Measurements from ENCODE around the gene NCAPH2.

Gene NCAPH2

DNA sequence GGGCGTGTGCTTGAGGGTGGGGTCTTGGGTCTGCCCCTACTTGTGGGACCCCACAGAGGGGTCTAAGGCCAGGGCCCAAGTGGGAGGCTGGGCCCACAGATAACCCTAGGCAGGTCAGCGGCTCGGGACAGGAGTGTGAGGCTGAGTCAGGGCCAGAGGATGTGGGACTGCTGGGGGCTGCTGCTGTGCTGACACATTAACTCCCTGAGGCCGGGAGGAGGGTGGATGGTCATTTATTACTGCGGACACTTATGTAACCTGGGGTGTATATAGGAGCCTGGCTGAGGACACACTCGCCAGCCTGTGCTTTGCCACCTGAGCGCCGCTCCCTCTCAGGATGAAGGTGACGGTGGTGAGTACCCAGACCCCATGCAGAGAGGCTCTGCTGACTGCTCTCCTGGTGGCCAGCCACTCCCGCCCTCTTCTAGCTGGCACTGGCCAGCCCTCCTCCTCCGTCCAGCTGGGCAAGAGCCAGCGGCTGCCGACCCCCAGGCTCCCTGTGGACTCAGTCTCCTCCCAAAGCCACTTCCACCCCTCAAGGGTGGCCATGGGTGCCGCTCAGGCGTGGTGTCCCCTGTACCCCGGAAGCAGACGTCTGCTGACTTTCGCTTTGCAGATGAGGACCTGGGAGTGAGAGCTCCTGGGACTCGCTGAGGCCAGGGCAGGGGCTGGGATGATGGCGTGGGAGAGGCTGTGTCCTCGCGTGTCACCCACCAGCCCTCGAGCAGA, 21.3 kb upstream of the NCAPH2 start, which contains the start of gene MIOX:
TSS of gene MIOX (plus strand) at position 299 of the 729 bp plus-strand sequence. CDS start at position 338, 39 bp downstream.
- no peak within 1 kb of the TSS for H3K27ac ChIP-seq (ENCODE audit: low read length)
- H2AFZ ChIP-seq (ENCODE audit: low read depth, low read length), result peak within 1 kb of the TSS; percentile 83
- no peaks in the 10 kb centered on the region for H3K27me3 ChIP-seq (ENCODE audit: low read depth, low read length)
- no peak for TF ChIP-seq EZH2phosphoT487 (IDR thresholded peaks at IDR 0.05; ENCODE audit: low read depth)
- TF ChIP-seq, protein P1, sequence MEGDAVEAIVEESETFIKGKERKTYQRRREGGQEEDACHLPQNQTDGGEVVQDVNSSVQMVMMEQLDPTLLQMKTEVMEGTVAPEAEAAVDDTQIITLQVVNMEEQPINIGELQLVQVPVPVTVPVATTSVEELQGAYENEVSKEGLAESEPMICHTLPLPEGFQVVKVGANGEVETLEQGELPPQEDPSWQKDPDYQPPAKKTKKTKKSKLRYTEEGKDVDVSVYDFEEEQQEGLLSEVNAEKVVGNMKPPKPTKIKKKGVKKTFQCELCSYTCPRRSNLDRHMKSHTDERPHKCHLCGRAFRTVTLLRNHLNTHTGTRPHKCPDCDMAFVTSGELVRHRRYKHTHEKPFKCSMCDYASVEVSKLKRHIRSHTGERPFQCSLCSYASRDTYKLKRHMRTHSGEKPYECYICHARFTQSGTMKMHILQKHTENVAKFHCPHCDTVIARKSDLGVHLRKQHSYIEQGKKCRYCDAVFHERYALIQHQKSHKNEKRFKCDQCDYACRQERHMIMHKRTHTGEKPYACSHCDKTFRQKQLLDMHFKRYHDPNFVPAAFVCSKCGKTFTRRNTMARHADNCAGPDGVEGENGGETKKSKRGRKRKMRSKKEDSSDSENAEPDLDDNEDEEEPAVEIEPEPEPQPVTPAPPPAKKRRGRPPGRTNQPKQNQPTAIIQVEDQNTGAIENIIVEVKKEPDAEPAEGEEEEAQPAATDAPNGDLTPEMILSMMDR (IDR thresholded peaks at IDR 0.05; ENCODE audit: low read depth, low read length), result no peak
- H3K4me3 ChIP-seq (ENCODE audit: low read length), result peak within 1 kb of the TSS; percentile 36; the same call in 1 of the 2 replicates
- peak within 1 kb of the TSS; percentile 17; the same call in 1 of the 2 replicates for H3K9ac ChIP-seq (ENCODE audit: low read length)
- peak within 1 kb of the TSS; percentile 48 for H3K4me2 ChIP-seq (ENCODE audit: low read length)
- H3K4me1 ChIP-seq (ENCODE audit: low read length), result peaks cover 6% of the 10 kb centered on the region; the same call in 1 of the 2 replicates
- H3K9me3 ChIP-seq (ENCODE audit: insufficient read depth, low read length), result no peaks in the 10 kb centered on the region
- no peaks in the 10 kb centered on the region for H4K20me1 ChIP-seq (ENCODE audit: insufficient read depth, low read length)
- no peaks in the 10 kb centered on the region for H3K79me2 ChIP-seq (ENCODE audit: low read length)
- no peaks in the 10 kb centered on the region for H3K36me3 ChIP-seq (replicated peaks; ENCODE audit: low read depth, low read length)

DNA sequence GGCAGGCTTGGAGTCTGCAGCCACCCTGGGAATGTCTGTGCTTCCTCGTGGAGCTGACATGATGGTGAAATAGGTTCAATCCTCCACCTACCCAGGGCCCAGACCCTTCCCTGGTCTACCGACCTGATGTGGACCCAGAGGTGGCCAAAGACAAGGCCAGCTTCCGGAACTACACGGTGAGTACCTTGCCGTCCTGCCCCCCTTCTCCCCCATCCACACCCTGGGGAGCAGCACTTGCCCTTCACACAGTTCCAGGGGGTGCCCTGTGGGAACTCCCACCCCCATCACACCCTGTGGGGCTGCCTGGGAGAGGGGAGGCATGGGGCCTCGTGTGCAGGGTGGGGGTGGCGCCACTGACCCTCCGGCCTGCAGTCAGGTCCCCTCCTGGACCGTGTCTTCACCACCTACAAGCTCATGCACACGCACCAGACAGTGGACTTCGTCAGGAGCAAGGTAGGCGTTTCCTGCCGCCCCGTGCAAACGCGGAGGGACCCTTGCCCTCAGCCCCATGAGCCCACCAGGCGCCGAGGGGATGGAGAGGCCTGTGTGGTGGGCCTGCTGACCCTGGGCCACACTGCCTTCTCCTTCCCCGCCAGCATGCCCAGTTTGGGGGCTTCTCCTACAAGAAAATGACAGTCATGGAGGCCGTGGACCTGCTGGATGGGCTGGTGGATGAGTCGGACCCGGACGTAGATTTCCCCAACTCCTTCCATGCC, 20.6 kb upstream of the NCAPH2 start:
- Histone ChIP-seq H3K9me3 (ENCODE audit: insufficient read depth, low read length) (no peaks in the 10 kb centered on the region), H3K79me2 (ENCODE audit: low read length) (no peaks in the 10 kb centered on the region), H3K4me3 (ENCODE audit: low read length) (peak overlapping the region; percentile 36; the same call in 1 of the 2 replicates), H3K27ac (ENCODE audit: low read length) (no peak overlapping the region), H3K4me2 (ENCODE audit: low read length) (peak overlapping the region; percentile 48), H3K4me1 (ENCODE audit: low read length) (peaks cover 6% of the 10 kb centered on the region; the same call in 1 of the 2 replicates), H2AFZ (ENCODE audit: low read depth, low read length) (peak overlapping the region; percentile 83; the same call in 1 of the 2 replicates), H3K36me3 (replicated peaks; ENCODE audit: low read depth, low read length) (no peaks in the 10 kb centered on the region), H3K27me3 (ENCODE audit: low read depth, low read length) (no peaks in the 10 kb centered on the region), H3K9ac (ENCODE audit: low read length) (no peak overlapping the region), H4K20me1 (ENCODE audit: insufficient read depth, low read length) (no peaks in the 10 kb centered on the region)
- TF ChIP-seq, protein P1 (IDR thresholded peaks at IDR 0.05; ENCODE audit: low read depth, low read length), result no peak
- TF ChIP-seq EZH2phosphoT487 (IDR thresholded peaks at IDR 0.05; ENCODE audit: low read depth), result no peak

DNA sequence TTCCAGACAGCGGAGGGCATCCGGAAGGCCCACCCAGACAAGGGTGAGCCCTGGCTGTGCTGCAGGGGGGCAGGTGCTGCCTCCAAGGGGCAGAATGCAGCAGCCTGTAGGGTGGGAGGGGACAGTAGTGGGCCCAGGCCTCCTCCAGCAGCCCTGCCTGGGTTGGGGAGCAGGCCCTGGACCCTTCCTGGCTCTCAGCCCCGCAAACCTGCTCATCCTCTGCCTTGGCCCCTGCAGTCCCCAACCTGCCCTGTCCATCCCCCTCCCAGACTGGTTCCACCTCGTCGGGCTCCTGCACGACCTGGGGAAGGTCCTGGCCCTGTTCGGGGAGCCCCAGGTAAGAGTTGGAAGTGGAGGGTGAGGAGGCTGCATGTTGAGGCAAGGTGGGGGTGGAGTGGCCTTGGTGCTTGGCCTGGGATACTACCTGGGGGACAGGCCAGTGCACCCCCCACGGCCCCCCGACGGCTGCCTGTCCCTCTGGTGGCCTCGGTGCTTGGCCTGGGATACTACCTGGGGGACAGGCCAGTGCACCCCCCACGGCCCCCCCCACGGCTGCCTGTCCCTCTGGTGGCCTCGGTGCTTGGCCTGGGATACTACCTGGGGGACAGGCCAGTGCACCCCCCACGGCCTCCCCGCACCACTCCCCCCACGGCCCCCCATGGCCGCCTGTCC, 19.9 kb upstream of the NCAPH2 start:
- H3K9me3 ChIP-seq (ENCODE audit: insufficient read depth, low read length), result no peaks in the 10 kb centered on the region
- no peaks in the 10 kb centered on the region for H3K79me2 ChIP-seq (ENCODE audit: low read length)
- no peak overlapping the region for H3K9ac ChIP-seq (ENCODE audit: low read length)
- no peaks in the 10 kb centered on the region for H3K27me3 ChIP-seq (ENCODE audit: low read depth, low read length)
- H3K4me1 ChIP-seq (ENCODE audit: low read length), result peaks cover 6% of the 10 kb centered on the region; the same call in 1 of the 2 replicates
- 0 out of 2 replicates have a peak overlapping the region, but pooled peaks have one; percentile 13 for H2AFZ ChIP-seq (ENCODE audit: low read depth, low read length)
- no peak overlapping the region for H3K4me3 ChIP-seq (ENCODE audit: low read length)
- no peak overlapping the region for H3K27ac ChIP-seq (ENCODE audit: low read length)
- H3K36me3 ChIP-seq (replicated peaks; ENCODE audit: low read depth, low read length), result no peaks in the 10 kb centered on the region
- TF ChIP-seq EZH2phosphoT487 (IDR thresholded peaks at IDR 0.05; ENCODE audit: low read depth), result no peak
- TF ChIP-seq, protein P1 (IDR thresholded peaks at IDR 0.05; ENCODE audit: low read depth, low read length), result no peak
- H4K20me1 ChIP-seq (ENCODE audit: insufficient read depth, low read length), result no peaks in the 10 kb centered on the region
- 0 out of 2 replicates have a peak overlapping the region, but pooled peaks have one; percentile 48 for H3K4me2 ChIP-seq (ENCODE audit: low read length)
